Activated naive CD4-positive, alpha-beta T cell treated with anti-CD3 and anti-CD28 coated beads, Interleukin-2, amount 50 U/mL, for 24 hours (primary cell): Measurements from ENCODE around the gene MAST2.
A peak's percentile ranks its signal among the peaks of the same experiment; 100 is the strongest.
"Not testable (repeated sequence)": the region's sequence is repeated elsewhere in the genome, so short reads cannot be mapped to it uniquely, and the experiment has no call there.

ENCODE experiments used
- H3K27ac Mint-ChIP-seq: one replicate; pipeline ENCODE4 v1.8.0; 2021; ENCODE audit warnings: mild to moderate bottlenecking, mixed read lengths
- H3K27me3 Mint-ChIP-seq: one replicate; pipeline ENCODE4 v1.8.0; 2021; ENCODE audit warnings: mixed read lengths
- H3K36me3 Mint-ChIP-seq: one replicate; pipeline ENCODE4 v1.8.0; 2021; ENCODE audit warnings: mixed read lengths
- H3K4me1 Mint-ChIP-seq: one replicate; pipeline ENCODE4 v1.8.0; 2021; ENCODE audit warnings: mixed read lengths
- H3K4me3 Mint-ChIP-seq: one replicate; pipeline ENCODE4 v1.8.0; 2021; ENCODE audit warnings: mild to moderate bottlenecking, mixed read lengths
- H3K9me3 Mint-ChIP-seq: one replicate; pipeline ENCODE4 v1.8.0; 2021; ENCODE audit warnings: mixed read lengths

The MAST2 gene

DNA sequence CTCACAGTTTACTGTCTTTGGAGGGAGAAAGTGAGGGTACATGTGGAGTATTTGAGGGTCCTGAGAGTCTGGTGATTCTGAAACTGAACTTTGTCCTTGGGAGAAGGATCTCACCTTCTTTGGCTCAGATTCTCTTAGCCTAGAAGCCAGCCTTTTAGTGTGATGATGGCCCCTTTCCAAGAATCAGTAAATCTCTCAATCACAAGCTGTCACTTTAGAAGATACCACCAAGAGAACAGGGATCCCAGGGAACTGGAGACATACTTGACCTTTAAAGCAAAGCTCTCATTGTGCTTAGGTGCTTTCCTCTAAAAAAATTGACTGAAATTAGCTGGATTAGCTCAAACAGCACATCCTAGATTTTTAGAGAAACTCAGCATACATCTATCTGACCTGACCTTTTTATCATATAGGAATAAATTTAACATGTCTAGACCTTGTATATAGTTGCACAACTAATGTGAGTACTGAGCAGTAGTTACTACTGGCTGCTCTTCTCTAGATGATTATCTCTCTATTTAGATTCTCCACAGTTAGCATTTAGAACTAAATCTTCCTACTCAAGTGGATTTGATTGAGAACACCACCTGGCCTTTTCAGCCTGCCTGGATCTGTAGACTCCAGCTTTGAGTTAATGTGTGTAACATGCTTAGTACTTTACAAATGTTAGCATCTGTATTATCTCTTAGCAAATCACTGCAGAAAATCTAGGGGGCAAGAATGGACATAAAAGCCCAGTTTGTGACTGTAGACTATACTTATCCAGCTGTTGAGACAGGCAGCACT lies 157.7 kb downstream of the MAST2 start:
- H3K36me3 Mint-ChIP-seq = peaks cover 9% of the 10 kb centered on the region
- no peaks in the 10 kb centered on the region for H3K4me1 Mint-ChIP-seq
- H3K27ac Mint-ChIP-seq = no peak overlapping the region
- H3K9me3 Mint-ChIP-seq = no peaks in the 10 kb centered on the region
- no peaks in the 10 kb centered on the region for H3K27me3 Mint-ChIP-seq
- no peak overlapping the region for H3K4me3 Mint-ChIP-seq

DNA sequence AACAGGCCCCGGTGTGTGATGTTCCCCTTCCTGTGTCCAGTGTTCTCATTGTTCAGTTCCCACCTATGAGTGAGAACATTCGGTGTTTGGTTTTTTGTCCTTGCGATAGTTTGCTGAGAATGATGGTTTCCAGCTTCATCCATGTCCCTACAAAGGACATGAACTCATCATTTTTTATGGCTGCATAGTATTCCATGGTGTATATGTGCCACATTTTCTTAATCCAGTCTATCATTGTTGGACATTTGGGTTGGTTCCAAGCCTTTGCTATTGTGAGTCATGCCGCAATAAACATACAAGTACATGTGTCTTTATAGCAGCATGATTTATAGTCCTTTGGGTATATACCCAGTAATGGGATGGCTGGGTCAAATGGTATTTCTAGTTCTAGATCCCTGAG lies 158.5 kb downstream of the MAST2 start:
- H3K27me3 Mint-ChIP-seq, H3K36me3 Mint-ChIP-seq, H3K4me1 Mint-ChIP-seq, H3K27ac Mint-ChIP-seq, H3K9me3 Mint-ChIP-seq, H3K4me3 Mint-ChIP-seq: not testable (repeated sequence)

DNA sequence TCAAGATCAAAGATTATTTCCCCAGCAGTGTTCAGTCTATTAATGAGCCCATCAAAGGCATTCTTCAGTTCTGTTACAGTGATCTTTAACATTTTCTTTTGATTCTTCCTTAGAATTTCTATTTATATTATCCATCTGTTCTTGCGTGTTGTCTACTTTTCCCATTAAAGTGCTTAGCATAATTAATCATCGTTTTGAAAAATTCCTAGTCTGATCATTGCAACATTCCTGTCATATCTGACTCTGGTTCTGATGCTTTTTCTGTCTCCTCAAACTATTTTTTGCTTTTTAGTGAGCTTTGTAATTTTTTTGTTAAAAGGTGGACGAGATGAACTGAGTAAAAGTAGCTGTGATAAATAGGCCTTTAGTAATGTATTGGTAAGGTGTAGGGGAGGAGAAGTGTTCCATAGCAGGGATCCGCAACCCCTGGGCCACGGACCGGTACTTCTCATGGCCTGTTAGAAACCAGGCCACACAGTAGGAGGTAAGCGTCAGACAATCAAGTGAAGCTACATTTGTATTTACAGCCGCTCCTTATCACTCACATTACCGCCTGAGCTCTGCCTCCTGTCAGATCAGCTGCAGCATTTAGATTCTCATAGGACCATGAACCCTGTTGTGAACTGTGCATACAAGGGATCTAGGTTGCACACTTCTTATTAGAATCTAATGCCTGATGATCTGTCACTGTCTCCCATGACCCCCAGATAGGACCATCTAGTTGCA lies 165.7 kb downstream of the MAST2 start:
- Mint-ChIP-seq H3K4me1 (no peaks in the 10 kb centered on the region), H3K4me3 (no peak overlapping the region), H3K27ac (no peak overlapping the region), H3K9me3 (no peaks in the 10 kb centered on the region), H3K27me3 (no peaks in the 10 kb centered on the region), H3K36me3 (peaks cover 6% of the 10 kb centered on the region)

DNA sequence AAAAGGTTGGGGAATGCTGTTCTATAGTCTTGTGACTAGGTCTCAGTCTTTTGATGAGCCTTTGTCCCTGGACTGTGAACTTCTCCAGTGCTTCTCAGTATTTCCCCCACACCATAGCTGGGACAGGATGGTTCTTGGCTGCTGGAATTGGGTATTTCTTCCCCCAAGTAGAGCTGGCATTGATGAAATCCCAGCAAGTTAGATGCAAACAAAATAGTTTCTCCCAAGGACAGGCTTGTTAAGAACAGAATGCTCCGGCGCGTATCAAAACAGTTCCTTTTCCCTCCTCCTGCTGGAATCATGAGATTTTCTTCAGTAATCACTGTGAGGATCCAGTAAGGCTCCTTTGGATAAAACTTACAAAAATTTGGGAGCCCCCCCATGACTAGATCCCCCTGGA lies 166.5 kb downstream of the MAST2 start:
- Mint-ChIP-seq H3K4me3 (no peak overlapping the region), H3K36me3 (peaks cover 3% of the 10 kb centered on the region), H3K27ac (no peak overlapping the region), H3K27me3 (no peaks in the 10 kb centered on the region), H3K4me1 (no peaks in the 10 kb centered on the region), H3K9me3 (no peaks in the 10 kb centered on the region)

DNA sequence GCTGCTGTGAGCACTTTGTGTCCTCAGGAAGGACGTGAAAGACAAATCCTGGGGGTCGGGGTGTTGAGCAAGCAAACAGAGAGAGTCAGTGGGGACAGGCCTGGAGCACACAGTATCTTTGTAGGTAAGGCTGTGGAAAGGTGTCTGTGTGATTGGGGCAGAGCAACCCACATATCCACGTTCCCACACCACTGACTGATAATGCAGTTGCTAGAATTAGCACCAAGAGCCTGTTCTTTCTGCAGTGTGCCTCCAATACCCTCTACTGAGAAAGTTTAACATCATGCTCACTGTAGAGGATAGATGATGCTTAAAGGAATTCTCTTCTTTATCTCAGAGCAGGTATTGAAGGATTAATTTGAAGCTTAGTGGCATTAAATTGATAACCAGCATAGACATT lies 167.9 kb downstream of the MAST2 start:
- H3K36me3 Mint-ChIP-seq = peaks cover 2% of the 10 kb centered on the region
- no peak overlapping the region for H3K27ac Mint-ChIP-seq
- H3K9me3 Mint-ChIP-seq = no peaks in the 10 kb centered on the region
- no peaks in the 10 kb centered on the region for H3K27me3 Mint-ChIP-seq
- no peak overlapping the region for H3K4me3 Mint-ChIP-seq
- H3K4me1 Mint-ChIP-seq = no peaks in the 10 kb centered on the region

DNA sequence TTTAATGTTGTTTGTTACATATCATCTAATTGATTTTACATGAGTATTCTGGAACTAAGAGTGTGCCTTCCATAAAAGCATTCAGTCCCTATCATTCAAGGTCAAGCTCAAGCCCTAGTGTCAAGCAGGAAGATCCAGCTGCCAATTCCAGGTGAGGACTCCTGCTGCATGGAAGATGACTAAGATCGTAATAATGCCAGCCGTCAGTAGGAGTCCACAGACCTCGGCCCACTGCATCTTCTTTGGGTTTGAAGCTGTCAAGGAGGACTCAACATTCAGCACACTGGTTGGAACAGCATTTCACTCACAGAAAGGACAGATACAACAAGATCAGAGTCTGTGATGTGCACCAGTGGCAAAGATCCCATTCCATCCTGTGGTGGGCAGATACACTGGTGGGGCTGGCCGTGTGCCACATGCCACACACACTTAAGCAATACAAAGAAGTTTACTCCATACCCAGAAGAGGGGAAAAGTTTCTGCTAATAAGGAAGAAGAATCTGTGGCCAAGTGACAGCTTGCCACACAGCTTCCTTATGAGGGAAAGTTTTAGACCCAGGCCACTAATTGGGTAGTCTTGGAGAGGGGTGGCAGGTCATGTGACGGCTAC lies 168.6 kb downstream of the MAST2 start:
- Mint-ChIP-seq H3K4me1 (no peaks in the 10 kb centered on the region), H3K36me3 (peaks cover 2% of the 10 kb centered on the region), H3K4me3 (no peak overlapping the region), H3K27ac (no peak overlapping the region), H3K9me3 (no peaks in the 10 kb centered on the region), H3K27me3 (no peaks in the 10 kb centered on the region)

DNA sequence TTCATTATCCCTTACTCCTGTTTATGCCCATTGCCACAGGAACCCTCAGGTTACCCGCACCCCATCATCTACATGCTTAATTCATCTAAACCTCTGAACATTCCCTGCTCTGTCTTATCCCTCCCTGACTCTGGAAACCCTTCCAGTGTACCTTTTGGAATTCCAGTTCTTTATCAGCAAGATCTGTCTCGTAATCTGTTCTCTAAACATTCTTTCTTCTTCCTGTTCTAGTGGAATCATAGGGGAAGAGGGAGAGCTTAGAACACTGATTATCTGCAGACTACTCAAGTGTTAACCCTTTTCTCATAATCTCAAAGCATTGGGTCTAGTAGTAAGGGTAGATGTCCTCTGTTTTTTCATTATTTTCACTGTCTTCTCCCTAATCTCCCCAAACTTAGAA lies 169.2 kb downstream of the MAST2 start:
- Mint-ChIP-seq H3K27me3 (no peaks in the 10 kb centered on the region), H3K36me3 (peaks cover 2% of the 10 kb centered on the region), H3K9me3 (no peaks in the 10 kb centered on the region), H3K4me1 (no peaks in the 10 kb centered on the region), H3K27ac (no peak overlapping the region), H3K4me3 (no peak overlapping the region)

DNA sequence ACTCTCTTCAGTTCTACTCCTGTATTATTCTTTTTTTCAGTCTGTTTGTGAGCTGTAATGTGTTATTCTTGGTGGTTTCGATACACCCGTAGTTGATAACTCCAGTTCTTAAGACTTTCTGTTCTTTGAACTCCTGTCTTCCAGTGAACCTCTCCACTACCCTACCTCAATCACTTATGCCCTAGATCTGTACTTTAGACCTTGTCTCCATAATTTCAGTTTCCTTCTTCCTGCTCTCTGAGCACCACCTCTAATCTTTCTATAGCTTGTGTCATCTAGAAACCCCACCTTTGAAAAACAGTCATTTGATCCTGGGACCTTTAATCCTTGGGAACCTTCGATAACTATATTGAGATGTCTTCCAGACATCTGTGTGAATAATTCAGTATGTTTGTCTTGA lies 169.7 kb downstream of the MAST2 start:
- H3K4me1 Mint-ChIP-seq = no peaks in the 10 kb centered on the region
- no peak overlapping the region for H3K27ac Mint-ChIP-seq
- peaks cover 2% of the 10 kb centered on the region for H3K36me3 Mint-ChIP-seq
- H3K4me3 Mint-ChIP-seq = no peak overlapping the region
- H3K27me3 Mint-ChIP-seq = no peaks in the 10 kb centered on the region
- no peaks in the 10 kb centered on the region for H3K9me3 Mint-ChIP-seq

DNA sequence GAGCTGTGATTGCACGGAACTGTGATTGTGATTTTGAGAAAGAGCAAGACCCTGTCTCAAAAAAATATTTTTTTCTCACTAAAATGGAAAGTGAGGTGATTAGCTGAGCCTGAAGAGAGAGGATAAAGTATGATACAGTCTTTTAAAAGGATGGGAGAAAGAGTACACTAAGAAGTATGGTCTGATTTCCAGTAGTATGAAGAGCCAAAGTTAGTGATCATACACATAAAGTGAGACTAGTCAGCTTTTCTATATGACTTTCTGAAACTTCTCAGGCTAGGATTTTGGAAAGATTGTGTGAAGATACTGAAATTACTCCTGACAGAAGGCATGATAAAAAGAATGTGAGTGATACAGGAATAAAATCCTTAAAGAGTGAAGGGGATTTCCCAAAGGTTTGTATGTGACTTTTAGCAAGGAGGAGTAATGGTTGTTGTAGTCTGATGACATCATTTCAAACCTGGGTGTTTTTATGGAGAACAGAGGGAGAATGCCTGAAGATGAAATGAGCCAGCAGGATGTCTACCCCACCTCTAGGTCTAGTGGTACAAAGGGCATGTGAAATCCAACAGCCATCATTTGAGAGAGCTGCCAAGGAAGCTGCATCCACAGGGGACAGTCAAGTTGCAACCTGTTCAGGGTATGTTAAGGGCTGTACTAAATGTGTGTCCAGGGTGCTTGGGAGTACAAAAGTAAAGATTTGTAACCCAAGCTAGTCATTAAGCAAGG lies 171.3 kb downstream of the MAST2 start:
- no peak overlapping the region for H3K27ac Mint-ChIP-seq
- no peaks in the 10 kb centered on the region for H3K9me3 Mint-ChIP-seq
- no peaks in the 10 kb centered on the region for H3K36me3 Mint-ChIP-seq
- no peak overlapping the region for H3K4me3 Mint-ChIP-seq
- H3K4me1 Mint-ChIP-seq = no peaks in the 10 kb centered on the region
- no peaks in the 10 kb centered on the region for H3K27me3 Mint-ChIP-seq

DNA sequence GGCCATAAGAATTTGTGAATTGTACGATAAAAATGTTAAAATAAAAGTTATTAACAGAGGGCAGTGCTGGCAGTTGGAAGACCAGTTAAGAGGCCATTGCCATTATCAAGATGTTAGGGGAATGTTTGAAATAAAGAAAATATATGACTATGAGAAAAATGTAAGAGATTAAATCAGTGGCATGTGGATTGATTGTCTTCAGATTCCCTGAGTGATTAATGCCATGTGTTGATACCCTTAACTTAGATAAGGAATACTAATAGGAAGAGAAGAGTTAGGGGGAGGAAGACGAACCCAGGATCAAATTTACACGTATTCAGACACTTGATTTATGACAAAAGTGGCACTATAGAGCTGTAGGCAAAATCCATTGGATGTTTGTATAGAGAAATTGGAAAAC lies 173.2 kb downstream of the MAST2 start:
- Mint-ChIP-seq H3K36me3 (peaks cover 2% of the 10 kb centered on the region), H3K27me3 (no peaks in the 10 kb centered on the region), H3K27ac (peak overlapping the region; percentile 6), H3K4me3 (no peak overlapping the region), H3K9me3 (no peaks in the 10 kb centered on the region), H3K4me1 (no peaks in the 10 kb centered on the region)

DNA sequence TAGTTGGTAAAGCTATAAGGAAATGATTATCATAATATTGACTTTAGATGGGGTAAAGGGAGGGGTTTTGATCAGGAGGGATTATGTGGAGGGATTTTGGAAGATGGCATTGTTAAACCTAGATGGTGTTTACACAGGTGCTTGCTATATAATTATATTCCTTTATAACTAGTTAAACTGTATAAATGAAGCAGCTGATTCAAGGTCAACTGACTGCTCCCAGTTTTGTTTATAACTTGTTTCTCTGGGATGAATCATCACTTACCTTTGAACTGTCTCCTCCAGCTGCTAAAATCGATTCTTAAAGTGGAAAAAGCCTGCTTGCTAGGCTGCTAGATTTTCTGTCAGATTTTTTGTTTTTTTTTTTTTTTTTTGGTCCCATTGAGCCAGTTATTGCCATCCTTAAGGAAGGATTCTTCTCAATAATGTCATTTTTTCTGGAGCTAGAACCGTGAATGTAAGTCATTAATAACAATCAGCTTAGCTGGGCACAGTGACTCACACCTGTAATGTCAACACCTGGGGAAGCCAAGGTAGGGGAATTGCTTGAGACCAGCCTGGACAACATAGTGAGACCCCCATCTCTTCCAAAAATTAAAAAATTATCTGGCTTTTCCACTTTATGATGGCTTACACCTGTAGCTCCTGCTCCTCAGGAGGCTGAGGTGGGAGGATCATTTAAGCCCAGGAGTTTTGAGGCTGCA lies 175.8 kb downstream of the MAST2 start:
- H3K36me3 Mint-ChIP-seq = peaks cover 2% of the 10 kb centered on the region
- H3K27ac Mint-ChIP-seq = no peak overlapping the region
- H3K9me3 Mint-ChIP-seq = no peaks in the 10 kb centered on the region
- H3K4me1 Mint-ChIP-seq = no peaks in the 10 kb centered on the region
- H3K27me3 Mint-ChIP-seq = no peaks in the 10 kb centered on the region
- no peak overlapping the region for H3K4me3 Mint-ChIP-seq

DNA sequence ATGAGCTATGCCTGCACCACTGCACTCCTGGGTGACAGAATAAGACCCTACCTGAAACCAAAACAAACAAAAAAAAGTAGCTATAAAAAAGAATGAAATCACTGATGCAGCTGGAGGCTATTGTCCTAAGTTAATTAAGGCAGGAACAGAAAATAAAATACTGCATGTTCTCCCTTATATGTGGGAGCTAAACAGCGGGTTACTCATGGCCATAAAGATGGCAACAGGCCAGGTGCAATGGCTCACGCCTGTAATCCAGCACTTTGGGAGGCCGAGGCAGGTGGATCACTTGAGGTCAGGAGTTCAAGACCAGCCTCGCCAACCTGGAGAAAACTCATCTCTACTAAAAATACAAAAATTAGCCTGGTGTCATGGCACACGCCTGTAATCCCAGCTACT lies 176.4 kb downstream of the MAST2 start:
- Mint-ChIP-seq H3K27ac (no peak overlapping the region), H3K4me3 (no peak overlapping the region), H3K27me3 (no peaks in the 10 kb centered on the region), H3K9me3 (no peaks in the 10 kb centered on the region), H3K36me3 (peaks cover 2% of the 10 kb centered on the region), H3K4me1 (no peaks in the 10 kb centered on the region)

DNA sequence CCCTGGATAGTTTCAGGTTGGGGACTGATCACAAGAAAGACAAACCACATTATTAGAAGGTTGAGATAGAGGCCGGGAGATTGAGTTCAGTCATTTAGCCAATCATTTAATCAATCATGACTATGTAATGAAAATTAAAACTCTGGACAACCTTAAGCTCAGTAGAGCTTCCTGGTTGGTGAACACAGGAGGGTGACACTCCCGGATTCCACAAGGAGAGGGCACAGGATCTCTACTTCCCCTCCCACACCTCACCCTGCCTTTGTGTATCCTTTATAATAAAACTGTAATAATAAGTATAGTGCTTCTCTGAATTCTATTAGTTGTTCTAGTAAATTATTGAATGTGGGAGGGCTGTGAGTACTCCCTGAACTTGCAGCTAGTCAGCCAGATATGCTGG lies 178.9 kb downstream of the MAST2 start:
- Mint-ChIP-seq H3K27me3 (no peaks in the 10 kb centered on the region), H3K4me3 (no peak overlapping the region), H3K4me1 (no peaks in the 10 kb centered on the region), H3K36me3 (peaks cover 2% of the 10 kb centered on the region), H3K9me3 (no peaks in the 10 kb centered on the region), H3K27ac (no peak overlapping the region)

DNA sequence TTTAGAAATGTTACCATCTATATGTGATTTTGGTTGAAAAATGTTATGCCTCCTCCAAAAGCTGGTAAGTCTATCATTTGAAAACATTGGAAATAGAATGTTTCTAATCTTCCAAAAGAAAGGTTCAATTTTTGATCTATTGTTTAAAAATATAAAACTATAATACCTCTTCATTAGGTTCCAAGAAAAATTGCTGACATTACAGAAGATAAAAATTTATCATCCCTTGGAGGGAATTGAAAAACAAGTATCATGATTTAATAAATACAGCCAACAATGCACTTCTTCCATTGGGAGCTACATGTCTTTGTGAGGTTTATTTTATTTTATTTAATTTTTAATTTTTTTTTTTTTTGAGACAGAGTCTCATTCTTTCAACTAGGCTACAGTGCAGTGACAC lies 180.6 kb downstream of the MAST2 start:
- peaks cover 2% of the 10 kb centered on the region for H3K36me3 Mint-ChIP-seq
- no peaks in the 10 kb centered on the region for H3K9me3 Mint-ChIP-seq
- no peak overlapping the region for H3K27ac Mint-ChIP-seq
- no peaks in the 10 kb centered on the region for H3K4me1 Mint-ChIP-seq
- H3K27me3 Mint-ChIP-seq = no peaks in the 10 kb centered on the region
- H3K4me3 Mint-ChIP-seq = no peak overlapping the region

DNA sequence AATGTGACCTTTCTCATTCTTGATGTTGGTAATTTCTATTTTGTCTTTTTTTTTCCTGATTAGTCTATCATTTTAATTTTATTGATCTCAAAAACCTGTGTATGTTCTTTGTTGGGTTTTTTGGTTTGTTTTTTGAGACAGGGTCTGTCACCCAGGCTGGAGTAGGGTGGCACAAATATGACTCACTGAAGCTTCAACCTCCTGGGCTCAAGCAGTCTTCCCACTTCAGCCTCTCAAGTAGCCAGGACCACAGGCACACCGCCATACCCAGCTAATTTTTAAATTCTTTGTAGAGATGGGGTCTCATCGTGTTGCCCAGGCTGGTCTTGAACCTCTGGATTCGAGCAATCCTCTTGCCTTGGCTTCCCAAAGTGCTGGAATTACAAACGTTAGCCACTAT lies 183.8 kb downstream of the MAST2 start:
- no peak overlapping the region for H3K27ac Mint-ChIP-seq
- no peaks in the 10 kb centered on the region for H3K27me3 Mint-ChIP-seq
- no peaks in the 10 kb centered on the region for H3K4me1 Mint-ChIP-seq
- H3K4me3 Mint-ChIP-seq = no peak overlapping the region
- H3K36me3 Mint-ChIP-seq = peaks cover 3% of the 10 kb centered on the region
- no peaks in the 10 kb centered on the region for H3K9me3 Mint-ChIP-seq
